NB4 (cell line): ENCODE measurements around the gene CNOT6L.

Experiments used
- DNase-seq: peaks from one replicate; pipeline ENCODE4 v3.0.0; 2010; ENCODE audit warnings: low read depth
- H3K4me3 ChIP-seq: one replicate; pipeline ENCODE4 v1.5.1; 2011; ENCODE audit warnings: mild to moderate bottlenecking, low read depth, low read length, moderate library complexity
- MYC ChIP-seq: IDR thresholded peaks from 2 replicates; pipeline ENCODE4 v1.6.1; 2011; ENCODE audit warnings: low read depth, low read length
- POLR2A ChIP-seq: IDR thresholded peaks from 2 replicates; pipeline ENCODE4 v1.6.1; 2011; ENCODE audit warnings: mild to moderate bottlenecking; ENCODE audit not compliant: insufficient read length; ENCODE audit errors: extremely low read depth
- TF ChIP-seq, protein P1 (sequence below): IDR thresholded peaks from 2 replicates; pipeline ENCODE4 v1.6.1; 2011; ENCODE audit warnings: low read depth, low read length
- TF ChIP-seq, protein P2 (sequence below): IDR thresholded peaks from one replicate; pipeline ENCODE4 v1.5.1; 2012; ENCODE audit warnings: low read depth, low read length

The CNOT6L gene

DNA sequence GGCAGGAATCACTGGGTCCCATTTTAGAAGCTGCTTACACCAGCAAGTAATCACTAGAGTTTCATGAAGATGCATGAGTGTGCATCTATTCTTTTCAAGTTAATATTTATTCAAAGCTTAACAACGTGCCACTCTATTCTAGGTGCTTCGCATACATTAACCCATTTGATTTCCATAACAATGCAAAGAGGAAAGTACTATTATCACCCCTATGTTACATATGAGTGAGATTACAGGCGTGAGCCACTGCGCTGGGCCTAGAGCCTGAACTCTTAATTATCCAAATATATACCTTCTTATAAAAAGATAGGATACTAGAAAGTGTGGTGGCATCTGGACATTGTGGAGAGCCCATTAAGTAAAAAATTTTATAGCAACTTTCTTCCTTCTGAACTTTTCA lies 148.1 kb downstream of the CNOT6L start:
- TF ChIP-seq POLR2A (no peak), MYC (no peak)
- TF ChIP-seq, protein P1, sequence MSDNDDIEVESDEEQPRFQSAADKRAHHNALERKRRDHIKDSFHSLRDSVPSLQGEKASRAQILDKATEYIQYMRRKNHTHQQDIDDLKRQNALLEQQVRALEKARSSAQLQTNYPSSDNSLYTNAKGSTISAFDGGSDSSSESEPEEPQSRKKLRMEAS: no peak
- TF ChIP-seq, protein P2, sequence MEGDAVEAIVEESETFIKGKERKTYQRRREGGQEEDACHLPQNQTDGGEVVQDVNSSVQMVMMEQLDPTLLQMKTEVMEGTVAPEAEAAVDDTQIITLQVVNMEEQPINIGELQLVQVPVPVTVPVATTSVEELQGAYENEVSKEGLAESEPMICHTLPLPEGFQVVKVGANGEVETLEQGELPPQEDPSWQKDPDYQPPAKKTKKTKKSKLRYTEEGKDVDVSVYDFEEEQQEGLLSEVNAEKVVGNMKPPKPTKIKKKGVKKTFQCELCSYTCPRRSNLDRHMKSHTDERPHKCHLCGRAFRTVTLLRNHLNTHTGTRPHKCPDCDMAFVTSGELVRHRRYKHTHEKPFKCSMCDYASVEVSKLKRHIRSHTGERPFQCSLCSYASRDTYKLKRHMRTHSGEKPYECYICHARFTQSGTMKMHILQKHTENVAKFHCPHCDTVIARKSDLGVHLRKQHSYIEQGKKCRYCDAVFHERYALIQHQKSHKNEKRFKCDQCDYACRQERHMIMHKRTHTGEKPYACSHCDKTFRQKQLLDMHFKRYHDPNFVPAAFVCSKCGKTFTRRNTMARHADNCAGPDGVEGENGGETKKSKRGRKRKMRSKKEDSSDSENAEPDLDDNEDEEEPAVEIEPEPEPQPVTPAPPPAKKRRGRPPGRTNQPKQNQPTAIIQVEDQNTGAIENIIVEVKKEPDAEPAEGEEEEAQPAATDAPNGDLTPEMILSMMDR: no peak
- no peak overlapping the region for H3K4me3 ChIP-seq
- DNase-seq: no peak

- DNase-seq: no peak
- no peak for TF ChIP-seq POLR2A
Measured at GRCh38 chr4:77669946-77670590, 149.1 kb downstream of the CNOT6L start.

GRCh38 chr4:77665381-77666069 lies 153.6 kb downstream of the CNOT6L start:
- no peak for DNase-seq
- no peak overlapping the region for H3K4me3 ChIP-seq
- TF ChIP-seq, protein P1: no peak
- no peak for TF ChIP-seq POLR2A
- TF ChIP-seq, protein P2: no peak
- no peak for TF ChIP-seq MYC

More at GRCh38 chr4:77669946-77670590, 149.1 kb downstream of the CNOT6L start:
- H3K4me3 ChIP-seq: no peak overlapping the region
